Natural killer cell (primary cell): ENCODE data around the gene PDZRN3. TPM values are rescaled to one million over a fixed set of nuclear protein-coding genes. Genes with fewer than 3 reads are reported as not detected.

Experiments used
- ATAC-seq, 3 donors: fragments of 150-1000 bp in 2 of 3; fragments of 200-7000 bp in 1 of 3; cut with Tn5 transposase; 1 replicate in 1 of 3; 2 replicates in 2 of 3; pipeline ENCODE4 v1.10.0; 2021; ENCODE audit warnings: mild to moderate bottlenecking in 2 of 3, moderate library complexity in 2 of 3
- DNase-seq, 2 donors: peaks; one replicate each; pipeline versions ENCODE4 v3.0.0 to v3.0.0-alpha.2; 2013 to 2021; ENCODE audit warnings: mixed read lengths in 1 of 2
- H3K27ac ChIP-seq: one replicate; pipeline ENCODE4 v1.5.1; 2013; ENCODE audit warnings: mild to moderate bottlenecking, low read length
- H3K27me3 ChIP-seq: one replicate; pipeline ENCODE4 v1.6.1; 2013; ENCODE audit warnings: low read length; ENCODE audit not compliant: control insufficient read depth, insufficient read depth
- H3K36me3 ChIP-seq: one replicate; pipeline ENCODE4 v1.6.1; 2013; ENCODE audit warnings: low read length; ENCODE audit not compliant: control insufficient read depth, insufficient read depth
- H3K4me1 ChIP-seq: one replicate; pipeline ENCODE4 v1.6.1; 2013; ENCODE audit warnings: low read length; ENCODE audit not compliant: control insufficient read depth, insufficient read depth
- H3K4me3 ChIP-seq: one replicate; pipeline ENCODE4 v1.5.1; 2013; ENCODE audit warnings: low read length
- H3K9me3 ChIP-seq: one replicate; pipeline ENCODE4 v1.6.1; 2013; ENCODE audit warnings: low read length; ENCODE audit not compliant: control insufficient read depth, insufficient read depth
- H3K27ac Mint-ChIP-seq, 2 donors: one replicate each; pipeline ENCODE4 v1.8.0; 2022; ENCODE audit warnings: mild to moderate bottlenecking in 2 of 2, mixed read lengths in 2 of 2, moderate library complexity in 1 of 2
- H3K27me3 Mint-ChIP-seq, 2 donors: one replicate each; pipeline ENCODE4 v1.8.0; 2022; ENCODE audit warnings: low read depth in 2 of 2, mixed read lengths in 2 of 2
- H3K36me3 Mint-ChIP-seq: one replicate; pipeline ENCODE4 v1.8.0; 2022; ENCODE audit warnings: mixed read lengths
- H3K4me1 Mint-ChIP-seq, 2 donors: one replicate each; pipeline ENCODE4 v1.8.0; 2022; ENCODE audit warnings: mixed read lengths in 2 of 2
- H3K4me3 Mint-ChIP-seq: one replicate; pipeline ENCODE4 v1.8.0; 2022; ENCODE audit warnings: mild to moderate bottlenecking, moderate library complexity, mixed read lengths
- H3K9me3 Mint-ChIP-seq, 2 donors: one replicate each; pipeline ENCODE4 v1.8.0; 2022; ENCODE audit warnings: mixed read lengths in 2 of 2
- CTCF ChIP-seq: fragments of 200-600 bp; IDR thresholded peaks from one replicate; pipeline ENCODE4 v1.8.0; 2022; ENCODE audit warnings: antibody characterized with exemption
- WGBS: methylation state at CpG from one replicate; pipeline ENCODE4 v1.1.7; 2013; ENCODE audit warnings: missing lambda C conversion rate; ENCODE audit not compliant: insufficient coverage; 5-methylcytosine and 5-hydroxymethylcytosine counted together
- intact Hi-C: fragments of 100-400 bp; cut with micrococcal nuclease; formaldehyde crosslinking; loops from one replicate; pipeline ENCODE4 v1.14.2; 2022
- total RNA-seq, 4 donors: library from RNA; stranded (reverse); fragments of 120-200 nt in 1 of 4; gene quantifications; one replicate each; pipeline versions ENCODE4 v1.2.3 to v1.2.4, GENCODE V29; 2013 to 2022

Gene PDZRN3
- total RNA-seq, 3 donors from 2014 or later (not counting 1 experiment from before 2014, with no cell fraction given) = not detected

- TF ChIP-seq CTCF = no peak
- Histone ChIP-seq H3K27ac (no peak overlapping the region), H3K9me3 (no peaks in the 10 kb centered on the region), H3K36me3 (no peaks in the 10 kb centered on the region), H3K27me3 (no peaks in the 10 kb centered on the region), H3K4me3 (no peak overlapping the region), H3K4me1 (no peaks in the 10 kb centered on the region)
- Mint-ChIP-seq H3K9me3 (no peaks in the 10 kb centered on the region), H3K27ac (no peak overlapping the region), H3K4me3 (no peak overlapping the region), H3K4me1 (no peaks in the 10 kb centered on the region), H3K36me3 (no peaks in the 10 kb centered on the region), H3K27me3 (no peaks in the 10 kb centered on the region)
- intact Hi-C loops = no loop called here
- ATAC-seq (no peak), DNase-seq (no peak)
- WGBS = 90% methylated on average over 4 of the region's 5 CpGs
These were observed 220.3 kb downstream of the PDZRN3 start for GRCh38 chr3:73404435-73404834.

GRCh38 chr3:73403444-73403843 lies 221.3 kb downstream of the PDZRN3 start:
- H3K27ac ChIP-seq = no peak overlapping the region
- H3K36me3 Mint-ChIP-seq = no peaks in the 10 kb centered on the region
- ATAC-seq (no peak), DNase-seq (no peak)
- H3K36me3 ChIP-seq = no peaks in the 10 kb centered on the region
- TF ChIP-seq CTCF = no peak
- no peaks in the 10 kb centered on the region for H3K4me1 Mint-ChIP-seq
- H3K27ac Mint-ChIP-seq = no peak overlapping the region
- H3K4me1 ChIP-seq = no peaks in the 10 kb centered on the region
- H3K9me3 Mint-ChIP-seq = no peaks in the 10 kb centered on the region
- no peaks in the 10 kb centered on the region for H3K27me3 Mint-ChIP-seq
- no peak overlapping the region for H3K4me3 Mint-ChIP-seq
- H3K9me3 ChIP-seq = no peaks in the 10 kb centered on the region
- WGBS = 98% methylated on average over 3 of the region's 3 CpGs
- intact Hi-C loops = no loop called here
- no peaks in the 10 kb centered on the region for H3K27me3 ChIP-seq
- no peak overlapping the region for H3K4me3 ChIP-seq

- Histone ChIP-seq H3K4me1 (no peaks in the 10 kb centered on the region), H3K4me3 (no peak overlapping the region), H3K27ac (no peak overlapping the region), H3K36me3 (no peaks in the 10 kb centered on the region), H3K9me3 (no peaks in the 10 kb centered on the region), H3K27me3 (no peaks in the 10 kb centered on the region)
- intact Hi-C loops = no loop called here
- ATAC-seq (no peak), DNase-seq (no peak)
- Mint-ChIP-seq H3K4me1 (no peaks in the 10 kb centered on the region), H3K9me3 (no peaks in the 10 kb centered on the region), H3K27me3 (no peaks in the 10 kb centered on the region), H3K4me3 (no peak overlapping the region), H3K36me3 (no peaks in the 10 kb centered on the region), H3K27ac (no peak overlapping the region)
- TF ChIP-seq CTCF = no peak
- 84% methylated on average over 7 of the region's 7 CpGs for WGBS
These were observed 223.0 kb downstream of the PDZRN3 start for GRCh38 chr3:73401616-73402279.

- no peaks in the 10 kb centered on the region for H3K4me1 ChIP-seq
- H3K4me3 ChIP-seq = no peak overlapping the region
- TF ChIP-seq CTCF = no peak
- H3K9me3 Mint-ChIP-seq = no peaks in the 10 kb centered on the region
- H3K36me3 Mint-ChIP-seq = no peaks in the 10 kb centered on the region
- no peaks in the 10 kb centered on the region for H3K9me3 ChIP-seq
- no peaks in the 10 kb centered on the region for H3K27me3 Mint-ChIP-seq
- no peaks in the 10 kb centered on the region for H3K27me3 ChIP-seq
- WGBS = 5% methylated on average over 6 of the region's 6 CpGs
- H3K27ac Mint-ChIP-seq = no peak overlapping the region
- H3K27ac ChIP-seq = no peak overlapping the region
- H3K4me1 Mint-ChIP-seq = no peaks in the 10 kb centered on the region
- intact Hi-C loops = no loop called here
- no peak overlapping the region for H3K4me3 Mint-ChIP-seq
- H3K36me3 ChIP-seq = no peaks in the 10 kb centered on the region
- DNase-seq (no peak), ATAC-seq (no peak)
These were observed 223.7 kb downstream of the PDZRN3 start for GRCh38 chr3:73401059-73401458.
